Activated T-cell treated with anti-CD3 and anti-CD28 coated beads, Interleukin-2, amount 50 U/mL, for 1 hour (primary cell): ENCODE data around the gene MOK.

ENCODE experiments used
- DNase-seq: peaks from one replicate; pipeline ENCODE4 v3.0.0-alpha.2; 2020

The MOK gene

DNA sequence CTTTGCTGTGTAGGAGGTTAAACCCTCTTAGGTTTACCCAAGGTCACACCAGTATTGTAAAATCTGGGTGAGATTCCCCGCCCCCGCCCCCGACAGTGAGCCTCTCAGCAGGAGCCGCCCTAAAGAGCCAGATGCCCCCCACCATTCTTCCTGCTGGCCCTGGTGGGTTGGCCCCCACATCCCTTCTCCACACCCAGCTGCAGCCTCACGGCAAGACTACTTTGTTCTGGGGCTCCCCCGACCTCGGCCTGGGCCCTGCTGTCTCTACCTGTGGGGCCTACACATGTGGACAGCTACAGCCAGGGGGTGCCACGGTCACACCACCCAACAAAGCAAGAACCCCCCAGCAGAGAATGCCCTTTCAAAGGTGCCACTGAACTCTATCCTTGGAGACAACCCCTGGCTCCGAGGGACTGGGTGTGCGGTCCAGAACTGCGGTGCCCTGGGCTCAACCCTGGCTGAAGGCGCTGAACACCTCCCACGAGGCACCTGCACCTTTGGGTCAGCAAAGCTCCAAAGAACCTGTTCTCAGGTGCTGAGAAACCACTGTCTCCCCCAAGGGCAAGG, 82.9 kb downstream of the MOK start:
- no peak for DNase-seq

GRCh38 chr14:102221026-102221425, 83.9 kb downstream of the MOK start:
- DNase-seq: no peak

DNA sequence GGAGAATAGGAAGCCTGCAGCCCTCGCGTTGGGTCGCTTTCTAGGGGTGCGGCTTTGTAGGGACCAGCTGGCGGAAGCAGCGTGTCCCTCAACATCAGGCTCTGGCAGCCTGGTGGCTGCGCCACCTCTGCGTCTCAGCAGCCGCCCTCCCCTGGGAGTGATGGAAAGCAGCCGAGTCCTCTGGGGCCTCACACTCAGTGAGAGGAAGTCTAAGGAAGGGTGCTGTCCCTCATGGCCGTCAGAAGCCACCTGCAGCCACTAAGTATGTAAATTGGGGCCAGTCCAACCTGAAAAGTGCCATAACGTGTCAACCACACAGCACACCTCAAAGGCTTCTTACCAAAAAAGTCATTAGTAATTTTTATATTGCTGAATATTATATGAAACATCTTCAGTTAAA, 84.9 kb downstream of the MOK start:
- DNase-seq: no peak

DNA sequence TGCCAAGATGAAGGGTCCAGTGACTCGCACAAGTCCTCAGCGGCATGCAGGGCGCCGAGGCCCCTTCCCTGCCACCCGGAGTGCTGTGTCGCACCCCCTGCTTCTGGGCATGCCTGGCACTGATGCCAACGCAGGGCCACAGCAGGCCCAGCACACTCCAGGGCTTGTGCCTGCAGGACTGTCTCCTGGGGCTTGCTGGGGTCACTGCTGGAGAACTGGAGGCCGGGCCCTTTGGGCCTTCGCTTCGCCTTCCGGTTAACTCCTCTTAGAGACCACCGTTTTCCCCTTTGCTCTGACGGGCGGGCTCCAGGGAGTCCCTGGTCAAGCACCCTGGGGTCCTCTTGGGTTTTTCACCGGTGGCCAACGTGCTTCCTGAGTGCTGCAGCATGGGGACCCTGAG, 85.6 kb downstream of the MOK start:
- DNase-seq: no peak

DNA sequence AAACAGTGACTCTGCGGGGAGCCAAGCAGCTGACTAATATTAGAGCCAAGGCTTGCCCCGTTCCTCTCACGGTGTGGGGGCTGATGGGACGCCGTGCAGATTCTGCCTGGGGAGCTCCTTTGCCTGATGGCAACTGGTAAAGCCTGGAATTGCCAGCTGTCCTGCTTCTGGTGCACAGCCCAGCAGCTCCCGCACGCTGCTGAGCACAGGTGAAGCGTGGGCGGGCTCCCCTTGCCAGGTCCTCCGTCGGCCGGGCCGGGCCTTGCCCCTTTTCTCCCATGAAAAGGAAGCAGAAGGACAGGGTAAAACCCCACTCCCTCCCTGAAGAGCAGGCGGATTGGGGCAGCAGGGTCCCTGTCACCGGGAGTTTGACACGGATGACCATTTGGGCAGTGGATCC, 86.3 kb downstream of the MOK start:
- no peak for DNase-seq

DNA sequence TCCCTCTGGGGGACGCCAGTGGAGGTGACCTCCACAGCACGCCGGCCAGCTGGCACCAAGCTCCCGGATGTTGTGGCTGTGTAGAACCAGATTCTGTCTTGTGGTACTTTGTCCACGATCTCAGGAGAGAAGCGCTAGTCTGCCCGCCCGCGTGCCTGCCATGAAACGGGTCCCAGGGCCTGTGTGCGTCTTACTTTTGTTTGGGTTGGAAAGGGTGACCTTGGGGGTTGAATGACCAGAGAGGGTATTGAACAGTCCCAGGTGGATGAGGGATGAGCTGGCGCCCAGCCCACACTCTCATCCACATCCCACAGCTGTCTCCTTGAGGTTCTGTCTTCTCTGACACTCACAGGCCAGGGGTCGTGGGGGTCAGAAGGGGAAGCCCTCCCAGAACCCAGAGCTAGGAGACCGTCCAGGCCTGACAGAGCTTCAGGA, 87.0 kb downstream of the MOK start:
- DNase-seq: no peak

GRCh38 chr14:102217399-102217798, 87.6 kb downstream of the MOK start:
- no peak for DNase-seq

DNA sequence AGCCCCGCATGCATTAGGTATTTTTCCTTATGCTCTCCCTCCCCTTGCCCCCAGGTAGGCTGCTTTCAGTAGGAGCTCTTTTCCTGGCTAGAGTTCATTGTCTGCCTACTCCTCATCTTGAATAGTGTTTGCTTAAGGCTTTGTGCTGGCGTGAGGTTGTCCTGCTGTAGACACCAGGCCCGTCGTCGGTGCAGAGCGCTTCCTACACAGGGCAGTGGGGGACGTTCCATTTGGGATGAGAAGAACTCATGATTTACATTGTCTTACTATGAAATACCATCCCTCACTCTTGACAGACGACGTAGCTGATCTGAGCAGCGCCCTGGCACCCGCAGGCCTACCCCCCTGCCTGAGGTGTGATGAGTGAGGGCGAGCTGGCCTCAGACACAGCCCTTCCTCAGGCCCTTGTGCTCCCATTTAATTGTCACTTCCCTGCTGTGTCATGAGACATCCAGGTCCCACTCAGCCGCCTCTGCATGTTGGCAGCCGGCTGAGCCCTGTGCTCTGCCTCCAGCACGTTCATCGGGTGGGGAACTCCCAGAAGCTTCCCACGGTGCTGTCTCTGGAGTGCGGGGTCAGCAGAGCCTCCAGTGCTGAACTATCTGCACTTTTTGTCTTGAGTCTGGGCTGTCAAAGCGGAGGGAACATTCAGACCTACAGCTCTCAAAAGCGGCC, 89.3 kb downstream of the MOK start:
- no peak for DNase-seq

DNA sequence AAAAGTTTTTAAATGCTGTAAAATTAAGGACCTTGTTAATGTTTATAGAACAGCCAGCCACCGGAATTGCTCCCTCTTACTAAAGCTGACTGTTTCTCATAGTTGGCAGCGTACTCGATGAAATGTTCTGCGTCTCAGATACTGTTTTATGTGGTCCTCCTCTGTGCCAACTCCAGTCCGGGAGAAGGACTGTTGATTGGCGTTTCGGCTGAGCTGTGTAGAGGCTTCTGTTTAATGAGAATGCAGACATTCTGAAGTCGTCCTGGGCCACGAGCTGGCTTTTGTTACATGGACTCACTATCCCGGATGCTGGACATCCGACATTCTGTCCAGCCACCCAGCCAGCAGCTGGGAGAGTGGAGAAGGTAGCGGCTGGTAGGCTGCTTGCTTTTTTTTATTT, 89.9 kb downstream of the MOK start:
- no peak for DNase-seq

DNA sequence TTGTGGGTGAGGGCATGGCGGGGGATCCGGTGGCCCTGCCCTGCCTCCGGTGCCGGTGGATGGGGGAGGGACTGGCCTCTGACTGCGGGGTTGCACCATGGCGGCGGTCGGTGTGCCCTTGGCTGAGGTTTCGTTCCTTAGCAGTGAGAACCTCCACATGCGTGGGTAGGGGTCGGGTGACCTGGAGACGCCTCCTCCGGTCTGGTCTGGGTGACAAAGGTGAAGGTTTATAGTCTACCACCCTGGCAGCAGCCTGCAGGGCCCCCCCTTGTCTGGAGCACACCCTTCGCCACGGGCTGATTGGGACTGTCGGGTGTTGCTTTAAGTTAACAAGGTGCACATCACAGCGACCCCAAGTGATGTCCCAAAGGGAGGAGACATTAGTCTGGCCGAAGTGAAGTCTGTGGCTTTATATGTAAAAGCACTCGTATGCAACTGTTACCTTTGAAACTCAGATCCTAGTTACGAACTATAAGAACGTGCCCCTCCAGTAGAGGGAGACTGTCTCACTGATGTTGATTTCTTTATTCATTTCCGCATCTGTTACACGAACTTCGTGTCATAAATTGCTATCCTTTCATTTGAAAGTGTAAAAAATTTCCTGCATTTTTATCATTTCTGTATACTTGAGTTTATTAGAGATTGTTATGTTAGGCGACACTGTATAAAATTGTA, 90.8 kb downstream of the MOK start:
- no peak for DNase-seq

- no peak for DNase-seq
Measured at GRCh38 chr14:102213470-102213869, 91.5 kb downstream of the MOK start.

DNA sequence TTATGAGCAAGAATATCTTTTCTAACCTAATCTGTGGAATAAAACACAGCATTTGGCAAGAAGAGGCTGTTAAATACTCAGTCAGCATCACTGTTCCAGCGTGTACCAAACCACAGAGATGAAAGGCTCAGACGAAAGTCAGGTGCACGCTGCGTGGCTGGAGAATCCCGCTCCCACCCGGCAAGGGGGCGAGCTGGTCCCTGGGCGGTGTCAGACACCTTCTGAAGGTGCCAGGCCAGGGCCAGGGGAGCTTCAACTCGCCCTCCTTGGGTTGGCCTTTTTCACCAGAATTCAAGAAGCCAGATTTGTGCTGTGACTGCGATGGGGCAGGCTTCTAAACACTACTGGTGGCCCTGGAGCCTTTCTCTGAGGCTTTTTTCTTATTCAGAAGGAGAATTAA, 92.1 kb downstream of the MOK start:
- DNase-seq: no peak

GRCh38 chr14:102212356-102212755, 92.6 kb downstream of the MOK start:
- no peak for DNase-seq

GRCh38 chr14:102211240-102211639, 93.7 kb downstream of the MOK start:
- DNase-seq: no peak

DNA sequence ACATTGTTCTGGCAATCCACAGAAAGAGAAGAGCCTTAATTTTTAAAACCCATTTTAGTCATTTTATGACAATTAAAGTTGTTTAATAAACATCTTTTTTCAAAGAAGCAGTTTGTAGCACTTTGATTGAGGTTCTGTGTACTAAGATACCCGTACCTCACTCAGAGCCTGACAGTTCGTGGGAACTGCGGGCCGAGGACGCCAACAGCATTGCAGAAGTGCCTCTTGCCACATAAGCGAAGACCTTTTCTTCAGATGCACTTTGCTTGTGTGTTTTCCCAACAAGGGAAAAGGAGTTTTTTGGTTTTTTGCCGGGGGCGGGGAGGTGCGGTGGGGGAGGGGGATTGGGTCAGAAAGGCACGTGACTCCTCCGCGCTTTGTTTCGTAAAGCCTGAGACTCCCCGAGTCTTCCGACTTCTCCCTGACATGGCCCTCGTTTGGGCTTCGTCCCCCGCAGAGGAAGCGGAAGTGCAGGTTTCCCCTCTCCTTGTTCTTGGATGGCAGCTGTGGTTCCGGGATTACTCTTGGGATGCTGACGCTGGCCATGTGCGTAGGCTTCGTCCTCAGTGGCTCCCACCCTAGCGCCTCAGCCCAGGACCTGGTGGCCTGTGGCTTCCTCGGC, 94.4 kb downstream of the MOK start:
- DNase-seq: no peak

GRCh38 chr14:102209224-102209966, 95.6 kb downstream of the MOK start:
- DNase-seq: no peak

DNA sequence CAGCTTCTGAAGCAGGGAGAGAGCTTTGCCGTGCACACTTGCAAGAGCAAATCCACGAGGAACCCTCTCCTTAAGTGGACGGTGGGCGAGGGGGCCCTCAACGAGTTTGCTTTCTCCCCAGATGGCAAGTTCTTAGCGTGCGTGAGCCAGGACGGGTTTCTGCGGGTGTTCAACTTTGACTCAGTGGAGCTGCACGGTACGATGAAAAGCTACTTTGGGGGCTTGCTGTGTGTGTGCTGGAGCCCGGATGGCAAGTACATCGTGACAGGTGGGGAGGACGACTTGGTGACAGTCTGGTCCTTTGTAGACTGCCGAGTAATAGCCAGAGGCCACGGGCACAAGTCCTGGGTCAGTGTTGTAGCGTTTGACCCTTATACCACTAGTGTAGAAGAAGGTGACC, 96.2 kb downstream of the MOK start:
- DNase-seq: no peak

DNA sequence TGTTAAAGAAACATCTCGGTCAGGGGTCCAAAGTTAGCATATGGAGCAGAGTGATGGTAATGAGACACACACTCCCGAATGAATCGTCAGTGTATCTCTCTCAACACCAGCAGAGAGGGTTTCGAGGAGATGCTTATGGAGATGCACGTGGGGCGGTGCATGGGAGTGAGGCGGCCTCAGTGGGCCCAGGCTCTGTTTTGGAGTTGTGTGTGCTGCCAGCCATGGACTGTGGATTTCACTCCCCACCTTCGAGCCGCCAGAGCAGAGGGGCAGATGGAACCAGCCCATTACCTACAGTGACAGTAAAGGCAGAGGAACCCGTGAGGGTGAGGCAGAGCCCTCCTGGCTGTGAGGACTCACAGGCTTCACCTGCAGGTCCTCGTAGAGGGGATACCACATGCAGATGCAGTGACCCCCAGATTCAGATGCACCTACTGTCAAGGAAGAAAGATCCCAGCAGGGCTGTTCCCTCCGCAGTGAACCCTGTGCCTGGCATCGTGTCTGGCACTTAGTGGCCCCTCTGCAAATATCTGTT, 97.1 kb downstream of the MOK start:
- no peak for DNase-seq

- no peak for DNase-seq
Measured at GRCh38 chr14:102206918-102207317, 98.0 kb downstream of the MOK start.

DNA sequence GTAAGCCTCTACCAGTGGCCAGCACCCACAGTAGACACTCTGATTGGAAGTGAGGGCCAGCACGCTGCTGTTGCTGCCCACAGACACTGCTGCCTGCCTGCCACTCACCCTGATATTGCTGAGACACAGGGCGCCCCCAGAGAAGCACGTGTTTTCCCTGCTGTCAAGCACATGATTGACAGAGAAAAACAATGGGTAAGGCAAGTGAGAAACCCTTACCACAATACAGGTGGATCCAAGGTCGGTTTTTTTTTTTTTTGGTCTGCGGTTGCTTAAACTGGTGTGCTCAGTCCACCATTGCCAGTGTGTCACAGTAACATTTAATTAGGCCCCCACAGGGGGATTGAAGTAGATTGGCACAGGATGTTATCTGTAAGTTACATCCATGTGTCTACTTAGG, 99.4 kb downstream of the MOK start:
- no peak for DNase-seq

- no peak for DNase-seq
Measured at GRCh38 chr14:102203382-102203781, 101.6 kb downstream of the MOK start.

GRCh38 chr14:102202944-102203343, 102.0 kb downstream of the MOK start:
- DNase-seq: no peak

DNA sequence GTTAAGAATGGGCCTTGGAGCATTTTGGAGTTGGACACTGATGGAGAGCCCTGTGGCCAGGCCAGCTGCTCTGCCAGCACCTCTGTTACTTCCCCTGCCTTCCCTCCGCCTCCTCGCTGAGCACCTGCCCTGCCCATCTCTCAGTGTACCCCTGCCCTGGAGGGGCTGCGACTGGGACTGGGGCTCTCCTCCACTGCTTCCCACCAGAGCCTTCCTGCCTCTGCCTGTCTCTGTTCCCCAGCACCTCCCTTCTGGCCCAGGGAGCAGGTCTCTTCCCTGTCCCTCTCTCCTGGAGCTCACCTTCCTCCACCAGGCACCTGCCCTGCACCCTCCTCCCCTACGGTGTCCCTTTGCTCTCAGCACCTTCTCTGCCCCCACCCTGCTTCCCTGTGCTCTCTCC, 103.2 kb downstream of the MOK start:
- DNase-seq: no peak
